ENCODE data around the gene CCDC38. TPM values are rescaled to one million over a fixed set of nuclear protein-coding genes. Genes with fewer than 3 reads are reported as not detected.

The CCDC38 gene
- total RNA-seq, result not detected

DNA sequence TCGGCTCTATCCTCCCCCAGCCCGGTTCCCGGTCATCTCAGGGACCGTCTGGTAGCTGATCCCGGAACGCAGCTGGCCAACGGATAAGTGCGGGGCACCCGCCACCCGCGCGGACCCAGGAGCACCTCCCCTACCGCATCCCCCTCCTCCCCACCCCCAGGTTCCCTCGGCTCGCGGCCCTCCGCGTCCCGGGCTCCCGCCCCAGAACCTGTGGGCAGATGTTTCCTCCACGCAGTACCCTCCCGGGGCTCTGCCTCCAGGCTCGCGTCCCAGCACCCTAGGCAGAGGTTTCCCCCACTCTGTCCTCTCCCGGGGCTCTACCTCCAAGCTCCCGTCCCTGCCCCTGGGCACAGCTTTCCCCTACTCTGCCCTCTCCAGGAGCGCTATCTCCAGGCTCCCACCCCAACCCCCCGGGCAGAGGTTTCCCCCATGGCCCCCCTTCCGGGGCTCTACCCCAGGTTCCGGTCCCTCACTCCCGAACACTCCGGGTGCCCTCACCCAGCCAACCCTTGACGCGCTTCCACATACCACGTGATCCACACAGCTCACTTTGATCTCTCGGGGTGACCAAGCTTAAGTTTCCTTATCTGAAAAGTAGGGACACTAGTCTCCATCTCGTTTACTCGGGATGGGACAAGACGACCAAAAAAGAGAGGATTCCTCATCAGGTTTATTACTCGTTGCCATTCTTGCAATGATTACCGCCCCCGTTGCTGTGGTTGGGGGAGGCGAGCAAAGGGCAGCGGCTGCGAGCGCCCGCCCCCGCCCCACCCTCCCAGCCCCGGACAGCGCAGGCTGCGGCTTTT is at the start of gene CCDC38:
CCDC38 (minus strand) TSS at position 91 of the 806 bp plus-strand sequence. CDS start 6,105 bp downstream, outside the sequence.
- DNase-seq (ENCODE audit: low spot score) (peak; percentile 33), ATAC-seq (ENCODE audit: low FRiP score) (peak; percentile 97)
- TF ChIP-seq CTCF (IDR thresholded peaks at IDR 0.05), result no peak

GRCh38 chr12:95990136-95990535 is 47.7 kb upstream of the CCDC38 start:
- DNase-seq (ENCODE audit: low spot score), result no peak
- no peak for ATAC-seq (ENCODE audit: low FRiP score)
- no peak for TF ChIP-seq CTCF (IDR thresholded peaks at IDR 0.05)

DNA sequence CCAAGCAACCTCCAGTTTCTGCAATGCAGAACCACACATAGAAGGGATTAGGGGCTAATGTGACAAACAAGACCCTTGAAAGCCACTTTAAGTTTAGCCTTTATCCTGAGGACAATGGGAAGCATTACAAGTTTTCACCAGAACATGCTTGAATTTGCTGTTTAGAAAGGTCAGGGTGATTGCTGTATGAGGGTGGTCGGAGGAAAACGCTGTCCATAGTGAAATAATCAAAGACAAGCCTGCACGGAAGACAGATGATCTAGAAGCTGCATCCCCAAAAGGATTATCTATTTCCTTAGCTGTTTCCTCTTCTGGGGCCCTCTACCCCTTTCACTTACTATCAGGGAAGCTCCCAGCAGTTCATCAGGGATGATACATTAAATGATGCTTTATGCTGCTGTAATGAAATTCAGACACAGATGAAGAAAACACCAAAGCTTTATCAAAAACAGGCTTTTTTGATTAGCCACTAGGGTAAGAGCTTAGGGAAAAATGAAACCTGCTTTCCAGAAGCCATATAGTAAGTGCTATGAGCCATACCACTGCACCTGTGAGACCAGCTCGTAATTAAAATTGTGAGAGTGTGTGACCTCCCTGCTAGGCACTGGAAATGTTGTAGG is 47.2 kb upstream of the CCDC38 start:
- DNase-seq (ENCODE audit: low spot score), result no peak
- ATAC-seq (ENCODE audit: low FRiP score), result no peak
- no peak for TF ChIP-seq CTCF (IDR thresholded peaks at IDR 0.05)

GRCh38 chr12:95988506-95989275 is 46.3 kb upstream of the CCDC38 start:
- DNase-seq (ENCODE audit: low spot score) (no peak), ATAC-seq (ENCODE audit: low FRiP score) (no peak)
- TF ChIP-seq CTCF (IDR thresholded peaks at IDR 0.05), result no peak

DNA sequence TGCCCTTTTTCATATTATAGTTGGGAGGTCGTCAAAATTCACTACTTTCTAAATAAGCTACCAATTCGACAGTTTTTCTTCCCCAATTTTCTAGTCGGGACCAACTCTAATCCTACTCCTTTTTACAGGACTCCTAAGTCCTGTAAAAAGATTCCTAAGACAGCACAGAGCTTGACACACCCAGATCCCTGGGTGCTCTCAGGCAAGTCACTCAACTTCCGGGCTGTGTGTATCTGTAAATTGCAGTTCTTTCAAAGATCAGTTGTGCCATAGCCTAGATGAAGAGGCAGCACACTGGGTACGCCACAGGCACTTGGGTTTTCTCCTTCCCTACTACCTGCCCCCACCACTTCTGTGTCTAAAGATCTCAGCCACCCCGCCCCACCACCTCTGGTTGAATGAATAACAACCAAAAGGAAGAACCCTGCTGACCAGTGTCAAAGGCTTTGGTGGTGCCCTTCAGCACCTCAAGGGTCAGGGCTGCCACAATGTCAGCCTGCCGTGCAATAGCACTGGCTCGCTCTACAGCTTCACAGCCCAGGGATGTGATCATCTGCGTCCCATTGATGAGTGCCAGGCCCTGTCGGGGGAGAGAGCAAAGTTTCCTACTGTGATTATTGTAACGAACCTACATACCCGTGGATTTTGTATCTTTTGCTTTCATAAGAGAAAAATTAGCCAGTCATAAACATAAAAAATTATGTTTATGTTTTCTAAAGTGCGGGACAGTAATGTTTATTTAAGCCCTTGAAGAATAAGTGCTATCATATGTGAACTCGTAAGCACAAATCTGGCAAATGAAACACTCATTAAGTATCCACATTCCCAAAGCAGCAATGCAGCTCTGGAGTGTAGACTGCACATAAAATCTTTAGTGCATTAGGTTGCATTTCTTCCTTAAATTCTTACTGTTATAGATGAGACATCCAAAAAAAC is 44.5 kb upstream of the CCDC38 start:
- ATAC-seq (ENCODE audit: low FRiP score) (no peak), DNase-seq (ENCODE audit: low spot score) (no peak)
- TF ChIP-seq CTCF (IDR thresholded peaks at IDR 0.05), result no peak

DNA sequence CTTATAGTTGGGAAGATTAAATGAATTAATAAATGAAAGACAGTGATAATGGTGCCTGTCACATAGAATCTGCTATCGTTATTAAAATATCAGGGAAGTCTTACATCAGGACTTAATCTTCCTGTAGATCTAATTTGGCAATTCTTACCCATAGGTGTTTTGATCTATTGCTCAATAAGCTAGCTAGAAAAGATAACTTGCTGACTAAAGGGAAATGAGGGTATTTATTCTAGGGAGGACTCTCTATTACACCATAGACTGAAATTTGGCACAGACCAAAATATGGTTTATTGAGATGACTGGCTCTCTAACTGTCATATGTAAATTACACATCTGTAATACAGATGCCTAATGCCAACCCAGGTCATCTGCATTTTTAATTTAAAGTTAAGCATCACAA is 42.3 kb upstream of the CCDC38 start:
- no peak for TF ChIP-seq CTCF (IDR thresholded peaks at IDR 0.05)
- no peak for DNase-seq (ENCODE audit: low spot score)
- no peak for ATAC-seq (ENCODE audit: low FRiP score)

Data from omental fat pad (tissue), 4 donors.